ENCODE data around the gene ZNF135. TPM values are rescaled to one million over a fixed set of nuclear protein-coding genes. Genes with fewer than 3 reads are reported as not detected.

The ZNF135 gene
- total RNA-seq: 0.97 and 2.6 TPM in 2 replicates

DNA sequence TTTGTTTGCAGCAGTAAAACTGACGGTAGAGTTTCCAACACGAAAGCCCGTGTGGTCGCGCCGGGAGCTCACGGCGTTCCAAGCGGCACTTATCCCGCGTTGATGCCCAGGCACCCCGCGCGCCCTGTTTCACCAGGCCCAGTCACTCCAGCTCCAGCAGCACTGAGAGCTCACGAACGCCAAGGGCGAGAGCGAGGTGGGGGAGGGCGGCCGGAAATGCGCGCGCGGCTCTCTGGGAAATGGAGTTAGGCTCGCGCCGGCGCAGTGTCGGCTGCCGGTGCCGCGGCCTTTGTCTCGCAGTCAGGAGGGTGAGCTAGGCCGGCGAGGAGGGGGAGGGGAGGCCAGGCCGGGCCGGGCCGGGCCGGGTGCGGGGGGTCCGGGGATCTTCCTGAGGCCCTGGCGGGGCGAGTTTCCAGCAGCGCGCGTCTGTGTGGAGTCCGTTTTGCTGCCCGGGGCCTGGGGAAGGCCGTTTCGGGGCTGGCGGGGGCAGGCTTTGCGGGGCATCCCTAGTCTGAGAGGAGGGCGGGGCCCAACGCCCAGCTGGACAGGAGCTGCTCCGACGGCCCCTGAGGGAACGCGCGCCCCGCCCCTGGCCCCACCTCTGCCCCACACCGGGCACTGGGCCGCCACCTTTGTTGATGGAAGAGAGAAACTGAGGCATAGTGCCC is at the start of gene ZNF135:
Gene ZNF135, plus strand, starts transcription at position 280 of the 668 bp plus-strand sequence. CDS start 721 bp downstream, outside the sequence.

DNA sequence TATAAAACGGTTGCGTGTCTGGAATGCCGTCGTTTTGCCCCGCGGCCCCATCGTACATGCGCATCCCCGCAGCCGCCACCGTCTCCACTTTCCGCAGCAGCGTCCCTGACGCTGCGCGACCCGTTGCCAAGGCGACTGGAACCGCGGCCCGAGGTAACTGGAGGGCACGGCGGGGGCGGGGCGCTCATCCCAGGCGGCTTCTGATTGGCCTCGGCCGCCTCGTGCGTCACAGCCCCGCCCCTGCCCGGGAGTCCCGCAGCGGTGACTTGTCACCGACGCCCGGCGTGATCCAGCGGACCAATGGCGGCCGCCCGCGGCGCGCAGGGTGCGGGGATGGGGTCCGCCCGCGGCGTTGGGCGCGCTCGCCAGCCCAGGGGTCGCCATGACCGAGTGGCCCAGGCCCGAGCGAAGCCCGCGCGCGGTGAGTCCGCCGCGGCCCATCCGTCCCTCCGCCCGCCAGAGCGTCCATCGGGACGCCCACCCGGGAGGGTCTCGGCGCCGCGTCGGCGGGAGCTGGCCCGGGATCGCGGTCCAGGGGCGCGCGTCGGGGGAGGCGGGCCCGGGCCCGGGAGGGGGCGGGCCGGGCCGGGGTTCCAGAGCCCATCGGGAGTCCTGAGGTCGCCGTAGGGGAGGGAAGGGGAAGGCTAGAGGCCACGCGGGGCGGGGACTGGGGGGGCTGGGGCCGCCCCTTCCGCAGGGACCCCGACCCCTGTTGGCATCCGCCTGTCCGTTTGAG is 25.2 kb upstream of the ZNF135 start, which contains the start of gene ZSCAN1:
Gene ZSCAN1, plus strand, starts transcription at position 285 of the 736 bp plus-strand sequence. CDS start 3,812 bp downstream, outside the sequence.

DNA sequence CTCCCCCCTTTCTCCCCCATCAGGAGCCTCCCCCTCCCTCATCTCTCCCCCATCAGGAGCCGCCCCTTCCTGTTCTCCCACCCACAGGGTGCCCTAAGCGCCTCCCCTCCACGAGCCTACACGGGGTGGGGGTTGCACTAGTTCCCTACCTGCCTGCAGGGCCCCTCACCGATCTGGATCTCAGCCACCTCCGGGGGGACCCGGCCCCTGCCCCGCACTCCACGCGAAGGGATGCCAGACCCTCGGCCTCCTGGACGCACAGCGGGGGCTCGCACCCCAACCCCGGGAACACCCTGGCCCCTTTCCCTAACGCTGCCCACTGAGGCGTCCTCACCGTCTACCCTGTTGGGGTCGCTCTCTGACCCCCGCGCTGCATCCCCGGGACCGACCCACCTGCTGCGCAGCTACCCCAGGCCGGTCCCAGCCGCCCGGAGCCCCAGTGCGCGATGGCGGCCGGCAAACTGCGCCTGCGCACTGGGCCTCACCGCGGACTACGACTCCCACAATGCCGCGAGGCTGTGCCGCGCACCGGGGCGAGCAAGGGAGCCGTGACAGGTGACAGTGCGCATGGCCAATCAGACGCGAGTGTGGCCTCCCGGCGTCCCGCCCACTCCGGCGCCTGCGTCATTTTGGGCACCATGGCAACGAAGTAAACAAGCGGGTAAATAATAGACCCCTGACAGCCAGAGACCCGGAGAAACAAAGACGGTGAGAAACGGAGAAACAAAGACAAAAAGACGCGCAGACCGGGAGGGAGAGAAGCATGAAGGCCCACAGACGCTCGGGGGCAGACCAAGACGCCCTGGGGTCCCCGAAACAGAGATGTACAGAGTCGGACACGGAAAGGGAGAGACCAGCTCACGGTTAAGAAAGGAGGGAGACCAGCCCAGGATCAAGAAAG is 38.9 kb downstream of the ZNF135 start, which contains the start of gene ZSCAN18:
Gene ZSCAN18, minus strand, starts transcription at position 451 of the 901 bp plus-strand sequence. CDS start 7,964 bp downstream, outside the sequence.

Other genes with a start within 250 kb of the ZNF135 start
- 3.9 and 7.9 TPM in 2 replicates for gene ZNF552, start 244.4 kb upstream of the ZNF135 start, total RNA-seq
- 8.6 and 20.8 TPM in 2 replicates for gene ZNF587B, start 229.0 kb upstream of the ZNF135 start, total RNA-seq
- gene ZNF587, start 209.4 kb upstream of the ZNF135 start, total RNA-seq: 12.5 and 32.9 TPM in 2 replicates
- gene ZNF814, start 170.2 kb upstream of the ZNF135 start, total RNA-seq: 2.6 and 4.7 TPM in 2 replicates
- gene ZNF417, start 142.7 kb upstream of the ZNF135 start, total RNA-seq: 7.1 and 22.4 TPM in 2 replicates
- 1.9 and 6.7 TPM in 2 replicates for gene ZNF418, start 123.9 kb upstream of the ZNF135 start, total RNA-seq
- gene ZNF256, start 111.6 kb upstream of the ZNF135 start, total RNA-seq: 4.0 and 5.5 TPM in 2 replicates
- 0.16 and 0.25 TPM in 2 replicates for gene C19orf18, start 84.7 kb upstream of the ZNF135 start, total RNA-seq
- 5.7 and 11.6 TPM in 2 replicates for gene ZNF606, start 56.5 kb upstream of the ZNF135 start, total RNA-seq
- 0.16 and 0.25 TPM in 2 replicates for gene ZSCAN1, start 25.3 kb upstream of the ZNF135 start, total RNA-seq
- gene ZSCAN18, start 38.9 kb downstream of the ZNF135 start, total RNA-seq: 15.2 and 19.6 TPM in 2 replicates
- 6.5 and 11.3 TPM in 2 replicates for gene ZNF329, start 91.5 kb downstream of the ZNF135 start, total RNA-seq
- 14.7 and 21.0 TPM in 2 replicates for gene ZNF274, start 123.8 kb downstream of the ZNF135 start, total RNA-seq
- gene ZNF544, start 169.6 kb downstream of the ZNF135 start, total RNA-seq: 36.3 and 58.2 TPM in 2 replicates
- 2.6 and 5.2 TPM in 2 replicates for gene ZNF8, start 219.7 kb downstream of the ZNF135 start, total RNA-seq
- gene ERVK3-1, start 246.1 kb downstream of the ZNF135 start, total RNA-seq: 17.0 and 32.5 TPM in 2 replicates